ENCODE data around the gene DDX39B. TPM values are rescaled to one million over a fixed set of nuclear protein-coding genes. Genes with fewer than 3 reads are reported as not detected.

DDX39B gene
- total RNA-seq, 1 experiment from 2014 or later = 813 TPM

DNA sequence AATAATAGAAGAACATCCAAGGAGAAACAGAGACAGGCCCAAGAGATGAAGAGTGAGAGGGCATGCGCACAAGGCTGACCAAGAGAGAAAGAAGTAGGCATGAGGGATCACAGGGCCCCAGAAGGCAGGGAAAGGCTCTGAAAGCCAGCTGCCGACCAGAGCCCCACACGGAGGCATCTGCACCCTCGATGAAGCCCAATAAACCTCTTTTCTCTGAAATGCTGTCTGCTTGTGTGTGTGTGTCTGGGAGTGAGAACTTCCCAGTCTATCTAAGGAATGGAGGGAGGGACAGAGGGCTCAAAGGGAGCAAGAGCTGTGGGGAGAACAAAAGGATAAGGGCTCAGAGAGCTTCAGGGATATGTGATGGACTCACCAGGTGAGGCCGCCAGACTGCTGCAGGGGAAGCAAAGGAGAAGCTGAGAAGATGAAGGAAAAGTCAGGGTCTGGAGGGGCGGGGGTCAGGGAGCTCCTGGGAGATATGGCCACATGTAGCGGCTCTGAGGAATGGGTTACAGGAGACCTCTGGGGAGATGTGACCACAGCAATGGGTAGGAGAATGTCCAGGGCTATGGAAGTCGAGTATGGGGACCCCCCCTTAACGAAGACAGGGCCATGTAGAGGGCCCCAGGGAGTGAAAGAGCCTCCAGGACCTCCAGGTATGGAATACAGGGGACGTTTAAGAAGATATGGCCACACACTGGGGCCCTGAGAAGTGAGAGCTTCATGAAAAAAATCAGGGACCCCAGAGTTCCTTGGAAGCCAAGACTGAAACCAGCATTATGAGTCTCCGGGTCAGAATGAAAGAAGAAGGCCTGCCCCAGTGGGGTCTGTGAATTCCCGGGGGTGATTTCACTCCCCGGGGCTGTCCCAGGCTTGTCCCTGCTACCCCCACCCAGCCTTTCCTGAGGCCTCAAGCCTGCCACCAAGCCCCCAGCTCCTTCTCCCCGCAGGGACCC lies 32.6 kb upstream of the DDX39B start:
- no peak overlapping the region for H3K4ac ChIP-seq (ENCODE audit: low read depth, low read length)

More for the DNA sequence above, 32.6 kb upstream of the DDX39B start:
- no peaks in the 10 kb centered on the region; a peak in 1 of 5 replicates for H3K9me3 Mint-ChIP-seq
- Histone ChIP-seq H3T11ph (ENCODE audit: low read length) (no peak overlapping the region), H2BK5ac (ENCODE audit: insufficient read length, low read length) (no peak overlapping the region), H2AK5ac (ENCODE audit: insufficient read length, low read length) (no peak overlapping the region), H3K4me1 (ENCODE audit: insufficient read depth, low read length) (no peaks in the 10 kb centered on the region), H2BK20ac (ENCODE audit: low read depth, low read length, poor library complexity, severe bottlenecking) (no peak overlapping the region), H2BK120ac (ENCODE audit: low read depth, low read length, poor library complexity, severe bottlenecking) (no peak overlapping the region), H3K18ac (ENCODE audit: insufficient read length, low read depth, low read length) (no peak overlapping the region), H3K23me2 (ENCODE audit: insufficient read length, low read depth, low read length, poor library complexity, severe bottlenecking) (peaks cover 3% of the 10 kb centered on the region), H3K27me3 (ENCODE audit: insufficient read depth, low read length) (no peaks in the 10 kb centered on the region), H3K4me2 (ENCODE audit: insufficient read depth, insufficient read length, low read length) (no peak overlapping the region), H3K9me3 (ENCODE audit: control insufficient read depth, low read depth, low read length) (no peaks in the 10 kb centered on the region), H3K79me1 (ENCODE audit: insufficient read depth, low read depth, low read length, poor library complexity, severe bottlenecking) (no peaks in the 10 kb centered on the region), H3K9ac (ENCODE audit: extremely low read depth, insufficient read length, low read length) (no peak overlapping the region), H3K14ac (ENCODE audit: insufficient read depth, low read length) (no peak overlapping the region), H3K79me2 (ENCODE audit: insufficient read depth, low read length) (no peaks in the 10 kb centered on the region), H2BK12ac (ENCODE audit: insufficient read length, low read depth, low read length) (no peak overlapping the region), H4K91ac (ENCODE audit: insufficient read length, low read depth, low read length) (no peak overlapping the region), H2AFZ (ENCODE audit: low read length) (no peak overlapping the region), H3K27ac (ENCODE audit: insufficient read length, low read depth, low read length) (no peak overlapping the region), H3K23ac (ENCODE audit: insufficient read length, low read depth, low read length) (no peak overlapping the region), H4K20me1 (ENCODE audit: control insufficient read depth, insufficient read depth, insufficient read length) (no peaks in the 10 kb centered on the region), H2BK15ac (ENCODE audit: low read depth, low read length) (no peak overlapping the region), H3K56ac (ENCODE audit: insufficient read length, low read depth, low read length) (no peak overlapping the region), H4K5ac (ENCODE audit: insufficient read length, low read depth, low read length) (no peak overlapping the region), H4K8ac (replicated peaks; ENCODE audit: insufficient read length, low read depth, low read length) (no peak overlapping the region)
- TF ChIP-seq, protein P1, sequence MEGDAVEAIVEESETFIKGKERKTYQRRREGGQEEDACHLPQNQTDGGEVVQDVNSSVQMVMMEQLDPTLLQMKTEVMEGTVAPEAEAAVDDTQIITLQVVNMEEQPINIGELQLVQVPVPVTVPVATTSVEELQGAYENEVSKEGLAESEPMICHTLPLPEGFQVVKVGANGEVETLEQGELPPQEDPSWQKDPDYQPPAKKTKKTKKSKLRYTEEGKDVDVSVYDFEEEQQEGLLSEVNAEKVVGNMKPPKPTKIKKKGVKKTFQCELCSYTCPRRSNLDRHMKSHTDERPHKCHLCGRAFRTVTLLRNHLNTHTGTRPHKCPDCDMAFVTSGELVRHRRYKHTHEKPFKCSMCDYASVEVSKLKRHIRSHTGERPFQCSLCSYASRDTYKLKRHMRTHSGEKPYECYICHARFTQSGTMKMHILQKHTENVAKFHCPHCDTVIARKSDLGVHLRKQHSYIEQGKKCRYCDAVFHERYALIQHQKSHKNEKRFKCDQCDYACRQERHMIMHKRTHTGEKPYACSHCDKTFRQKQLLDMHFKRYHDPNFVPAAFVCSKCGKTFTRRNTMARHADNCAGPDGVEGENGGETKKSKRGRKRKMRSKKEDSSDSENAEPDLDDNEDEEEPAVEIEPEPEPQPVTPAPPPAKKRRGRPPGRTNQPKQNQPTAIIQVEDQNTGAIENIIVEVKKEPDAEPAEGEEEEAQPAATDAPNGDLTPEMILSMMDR (conservative IDR thresholded peaks at IDR 0.05) = peak; percentile 40; the same call in 2 of the 3 replicates
- peak overlapping the region in 1 of 2 experiments; percentile 52; a peak in 2 of 5 replicates for H3K4me3 Mint-ChIP-seq
- WGBS (ENCODE audit: extremely low coverage, insufficient read length, low lambda C conversion rate) = no CpG with 5 or more reads among the region's 14 CpGs
- H3K27me3 Mint-ChIP-seq (ENCODE audit: low read depth) = peaks cover 26% of the 10 kb centered on the region
- H3K4me1 Mint-ChIP-seq = peaks cover 13 to 23% of the 10 kb centered on the region in 2 experiments
- peak; percentile 52 for DNase-seq
- no peak overlapping the region for H3K27ac Mint-ChIP-seq
- H3K36me3 Mint-ChIP-seq (ENCODE audit: insufficient read depth in 1 of 3, low read depth in 3 of 3) = no peaks in the 10 kb centered on the region
